Stimulated activated CD8-positive, alpha-beta memory T cell treated with anti-CD3 and anti-CD28 coated beads, Interleukin-12 subunit alpha, Interleukin-12 subunit beta, amount 100 ng/mL, for 1 hour (primary cell): Measurements from ENCODE around the gene TUBG2.
A peak's percentile ranks its signal among the peaks of the same experiment; 100 is the strongest.
"Not testable (repeated sequence)": the region's sequence is repeated elsewhere in the genome, so short reads cannot be mapped to it uniquely, and the experiment has no call there.

ENCODE experiments used
- DNase-seq: peaks from one replicate; pipeline ENCODE4 v3.0.0-alpha.2; 2020; ENCODE audit warnings: low read depth

Gene TUBG2

GRCh38 chr17:42659079-42659931 is at the start of gene TUBG2:
TSS of gene TUBG2 (plus strand) at chr17:42659284. CDS start at chr17:42659504, 220 bp downstream.
- DNase-seq = peak; percentile 61

GRCh38 chr17:42609814-42610801 is 49.0 kb upstream of the TUBG2 start:
- DNase-seq = not testable (repeated sequence)

- DNase-seq = no peak
These were observed 47.1 kb upstream of the TUBG2 start for GRCh38 chr17:42612013-42612412.

- DNase-seq = no peak
These were observed 45.3 kb upstream of the TUBG2 start for GRCh38 chr17:42613699-42614295.

GRCh38 chr17:42617956-42618431 is 41.1 kb upstream of the TUBG2 start:
- DNase-seq = no peak

GRCh38 chr17:42618442-42619150 is 40.5 kb upstream of the TUBG2 start:
- no peak for DNase-seq

GRCh38 chr17:42621987-42622386 is 37.1 kb upstream of the TUBG2 start:
- not testable (repeated sequence) for DNase-seq

- DNase-seq = no peak
These were observed 35.8 kb upstream of the TUBG2 start for GRCh38 chr17:42623271-42623670.

GRCh38 chr17:42623732-42624596 is 35.1 kb upstream of the TUBG2 start:
- DNase-seq = no peak

GRCh38 chr17:42627032-42627764 is 31.9 kb upstream of the TUBG2 start:
- DNase-seq = not testable (repeated sequence)

- DNase-seq = no peak
These were observed 29.6 kb upstream of the TUBG2 start for GRCh38 chr17:42629411-42630009.

GRCh38 chr17:42632949-42633444 is 26.1 kb upstream of the TUBG2 start:
- no peak for DNase-seq

- no peak for DNase-seq
These were observed 19.5 kb upstream of the TUBG2 start for GRCh38 chr17:42639525-42640113.

GRCh38 chr17:42640121-42640520 is 19.0 kb upstream of the TUBG2 start:
- no peak for DNase-seq

GRCh38 chr17:42642336-42642735 is 16.7 kb upstream of the TUBG2 start:
- DNase-seq = no peak

- DNase-seq = no peak
These were observed 11.3 kb upstream of the TUBG2 start for GRCh38 chr17:42647778-42648177.

GRCh38 chr17:42651392-42651791 is 7.7 kb upstream of the TUBG2 start:
- no peak for DNase-seq
